ENCODE results near the gene USP40.

DNA sequence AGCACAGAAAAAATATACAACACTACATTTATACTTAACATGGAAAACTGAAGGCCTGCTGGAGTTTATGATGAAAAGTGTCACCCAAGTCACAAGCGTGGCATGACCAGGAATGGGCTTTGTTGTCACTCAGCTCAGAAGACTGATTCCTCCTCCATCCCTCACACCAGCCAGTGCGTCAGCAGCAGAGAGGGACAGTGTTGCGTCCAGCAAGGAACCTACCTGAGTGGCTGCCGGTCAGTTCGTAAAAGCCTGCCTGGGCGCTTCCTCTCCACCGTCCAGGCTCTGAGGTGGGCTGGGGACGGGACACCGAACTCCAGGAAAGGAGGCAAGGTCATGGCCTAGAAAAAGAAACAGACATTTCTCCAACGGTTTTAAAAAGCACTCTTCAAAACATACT is 77.4 kb downstream of the USP40 start:
- TF ChIP-seq FOXP2 (optimal IDR thresholded peaks at IDR 0.05; ENCODE audit: borderline replicate concordance, extremely low read depth, extremely low read length, insufficient read depth) (no peak), POLR2AphosphoS5 (IDR thresholded peaks at IDR 0.05; ENCODE audit: low read depth, low read length) (no peak), TAF1 (IDR thresholded peaks at IDR 0.05; ENCODE audit: borderline replicate concordance, insufficient read depth, low read length) (no peak), SIN3A (IDR thresholded peaks at IDR 0.05; ENCODE audit: borderline replicate concordance, insufficient read depth, low read length) (no peak)
- TF ChIP-seq, protein P1, sequence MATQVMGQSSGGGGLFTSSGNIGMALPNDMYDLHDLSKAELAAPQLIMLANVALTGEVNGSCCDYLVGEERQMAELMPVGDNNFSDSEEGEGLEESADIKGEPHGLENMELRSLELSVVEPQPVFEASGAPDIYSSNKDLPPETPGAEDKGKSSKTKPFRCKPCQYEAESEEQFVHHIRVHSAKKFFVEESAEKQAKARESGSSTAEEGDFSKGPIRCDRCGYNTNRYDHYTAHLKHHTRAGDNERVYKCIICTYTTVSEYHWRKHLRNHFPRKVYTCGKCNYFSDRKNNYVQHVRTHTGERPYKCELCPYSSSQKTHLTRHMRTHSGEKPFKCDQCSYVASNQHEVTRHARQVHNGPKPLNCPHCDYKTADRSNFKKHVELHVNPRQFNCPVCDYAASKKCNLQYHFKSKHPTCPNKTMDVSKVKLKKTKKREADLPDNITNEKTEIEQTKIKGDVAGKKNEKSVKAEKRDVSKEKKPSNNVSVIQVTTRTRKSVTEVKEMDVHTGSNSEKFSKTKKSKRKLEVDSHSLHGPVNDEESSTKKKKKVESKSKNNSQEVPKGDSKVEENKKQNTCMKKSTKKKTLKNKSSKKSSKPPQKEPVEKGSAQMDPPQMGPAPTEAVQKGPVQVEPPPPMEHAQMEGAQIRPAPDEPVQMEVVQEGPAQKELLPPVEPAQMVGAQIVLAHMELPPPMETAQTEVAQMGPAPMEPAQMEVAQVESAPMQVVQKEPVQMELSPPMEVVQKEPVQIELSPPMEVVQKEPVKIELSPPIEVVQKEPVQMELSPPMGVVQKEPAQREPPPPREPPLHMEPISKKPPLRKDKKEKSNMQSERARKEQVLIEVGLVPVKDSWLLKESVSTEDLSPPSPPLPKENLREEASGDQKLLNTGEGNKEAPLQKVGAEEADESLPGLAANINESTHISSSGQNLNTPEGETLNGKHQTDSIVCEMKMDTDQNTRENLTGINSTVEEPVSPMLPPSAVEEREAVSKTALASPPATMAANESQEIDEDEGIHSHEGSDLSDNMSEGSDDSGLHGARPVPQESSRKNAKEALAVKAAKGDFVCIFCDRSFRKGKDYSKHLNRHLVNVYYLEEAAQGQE (IDR thresholded peaks at IDR 0.05; ENCODE audit: insufficient read depth in 1 of 2, low read depth in 2 of 2, low read length in 2 of 2) = no peak

Data from PFSK-1 (cell line).